ENCODE results near the gene DRC7.

DNA sequence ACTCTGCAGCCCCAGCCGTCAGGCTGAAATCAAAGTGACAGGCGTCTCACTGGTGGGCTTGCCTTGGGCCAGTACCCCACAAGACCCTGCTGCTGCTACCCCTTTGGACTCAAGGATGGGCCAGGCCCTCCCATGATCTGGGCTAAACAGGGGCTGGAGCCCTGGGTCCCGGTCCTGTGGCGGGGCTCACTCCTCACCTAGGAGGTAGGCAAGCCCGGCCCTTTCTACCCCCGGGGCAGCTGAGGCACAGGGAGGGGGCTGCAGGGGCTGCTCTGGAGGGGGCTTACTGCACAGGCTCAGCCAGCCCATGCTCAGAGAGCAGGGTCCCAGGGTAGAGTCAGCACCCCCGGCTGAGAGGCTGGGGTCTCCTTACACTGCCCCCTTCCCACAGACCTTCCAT is 64.5 kb downstream of the DRC7 start:
- TF ChIP-seq, protein P1, sequence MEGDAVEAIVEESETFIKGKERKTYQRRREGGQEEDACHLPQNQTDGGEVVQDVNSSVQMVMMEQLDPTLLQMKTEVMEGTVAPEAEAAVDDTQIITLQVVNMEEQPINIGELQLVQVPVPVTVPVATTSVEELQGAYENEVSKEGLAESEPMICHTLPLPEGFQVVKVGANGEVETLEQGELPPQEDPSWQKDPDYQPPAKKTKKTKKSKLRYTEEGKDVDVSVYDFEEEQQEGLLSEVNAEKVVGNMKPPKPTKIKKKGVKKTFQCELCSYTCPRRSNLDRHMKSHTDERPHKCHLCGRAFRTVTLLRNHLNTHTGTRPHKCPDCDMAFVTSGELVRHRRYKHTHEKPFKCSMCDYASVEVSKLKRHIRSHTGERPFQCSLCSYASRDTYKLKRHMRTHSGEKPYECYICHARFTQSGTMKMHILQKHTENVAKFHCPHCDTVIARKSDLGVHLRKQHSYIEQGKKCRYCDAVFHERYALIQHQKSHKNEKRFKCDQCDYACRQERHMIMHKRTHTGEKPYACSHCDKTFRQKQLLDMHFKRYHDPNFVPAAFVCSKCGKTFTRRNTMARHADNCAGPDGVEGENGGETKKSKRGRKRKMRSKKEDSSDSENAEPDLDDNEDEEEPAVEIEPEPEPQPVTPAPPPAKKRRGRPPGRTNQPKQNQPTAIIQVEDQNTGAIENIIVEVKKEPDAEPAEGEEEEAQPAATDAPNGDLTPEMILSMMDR (optimal IDR thresholded peaks at IDR 0.05 in 1 of 3, IDR thresholded peaks at IDR 0.05 in 1 of 3, conservative IDR thresholded peaks at IDR 0.05 in 1 of 3; ENCODE audit: extremely low read depth in 1 of 3, insufficient read depth in 2 of 3, low read length in 3 of 3): no peak
- TF ChIP-seq EZH2 (IDR thresholded peaks at IDR 0.05; ENCODE audit: low read length): no peak

Measured in keratinocyte (primary cell).